Upper lobe of left lung (tissue), 4 donors: ENCODE results near the gene PDZK1IP1.

Experiments
- CTCF ChIP-seq, 6 experiments: fragments of 450-650 bp in 4 of 6; fragments of 200-600 bp in 2 of 6; sonication (generic) in 2 of 6; IDR thresholded peaks; one replicate each; pipeline ENCODE4 v1.5.1; 2016 to 2019; ENCODE audit warnings: antibody characterized with exemption in 6 of 6
- POLR2A ChIP-seq, 4 donors: fragments of 450-650 bp; IDR thresholded peaks; one replicate each; pipeline ENCODE4 v1.5.1; 2016 to 2017; ENCODE audit warnings: antibody characterized with exemption in 4 of 4, mild to moderate bottlenecking in 2 of 4
- POLR2AphosphoS5 ChIP-seq, 2 donors: sonication (generic); formaldehyde crosslinking; IDR thresholded peaks; one replicate each; pipeline ENCODE4 v1.5.1; 2017; ENCODE audit warnings: antibody characterized with exemption in 2 of 2

GRCh38 chr1:47164552-47164951, 25.3 kb downstream of the PDZK1IP1 start:
- TF ChIP-seq POLR2A (IDR thresholded peaks at IDR 0.05) (no peak), CTCF (IDR thresholded peaks at IDR 0.05) (no peak), POLR2AphosphoS5 (IDR thresholded peaks at IDR 0.05) (no peak)
